Heart right ventricle (tissue), 16 donors: Measurements from ENCODE around the gene EVX2. TPM values are rescaled to one million over a fixed set of nuclear protein-coding genes. Genes with fewer than 3 reads are reported as not detected.
A peak's percentile ranks its signal among the peaks of the same experiment; 100 is the strongest.

ENCODE experiments used
- ATAC-seq, 8 donors: fragments of 200-7000 bp; cut with Tn5 transposase; one replicate each; pipeline ENCODE4 v1.9.1; 2020; ENCODE audit warnings: mild to moderate bottlenecking in 8 of 8, moderate library complexity in 8 of 8, moderate number of reproducible peaks in 1 of 8
- DNase-seq, 2 donors: peaks; one replicate each; pipeline ENCODE4 v3.0.0-alpha.2; 2020
- H3K27ac ChIP-seq, 10 donors: fragments of 200-600 bp; sonication (generic) in 2 of 10; one replicate each; pipeline versions ENCODE4 v1.5.0 to v1.8.0; 2020 to 2022; ENCODE audit warnings: mild to moderate bottlenecking in 3 of 10
- H3K27me3 ChIP-seq, 7 donors: fragments of 200-600 bp; one replicate each; pipeline ENCODE4 v1.8.0; 2021 to 2022; ENCODE audit warnings: mild to moderate bottlenecking in 2 of 7
- H3K36me3 ChIP-seq, 9 donors: fragments of 200-600 bp; sonication (generic) in 1 of 9; one replicate each; pipeline versions ENCODE4 v1.5.0 to v1.8.0; 2020 to 2022; ENCODE audit warnings: mild to moderate bottlenecking in 2 of 9
- H3K4me1 ChIP-seq, 9 donors: fragments of 200-600 bp; sonication (generic) in 1 of 9; one replicate each; pipeline versions ENCODE4 v1.5.0 to v1.8.0; 2020 to 2022; ENCODE audit warnings: mild to moderate bottlenecking in 4 of 9
- H3K4me3 ChIP-seq, 10 donors: fragments of 200-600 bp; sonication (generic) in 2 of 10; one replicate each; pipeline versions ENCODE4 v1.5.0 to v1.8.0; 2020 to 2022; ENCODE audit warnings: mild to moderate bottlenecking in 7 of 10, moderate library complexity in 2 of 10
- H3K9me3 ChIP-seq, 11 donors: fragments of 200-600 bp in 10 of 11; sonication (generic) in 2 of 11; one replicate each; pipeline versions ENCODE4 v1.5.0 to v1.8.0; 2013 to 2022; ENCODE audit warnings: mild to moderate bottlenecking in 2 of 11, control low read depth in 1 of 11, moderate library complexity in 1 of 11
- CTCF ChIP-seq, 9 donors: fragments of 200-600 bp; sonication (generic) in 2 of 9; IDR thresholded peaks; one replicate each; pipeline versions ENCODE4 v1.5.0 to v1.8.0; 2021 to 2022; ENCODE audit warnings: antibody characterized with exemption in 9 of 9, mild to moderate bottlenecking in 5 of 9, moderate library complexity in 1 of 9
- WGBS, 2 donors: extraction: QIAGEN DNeasy Blood & Tissue Kit; methylation state at CpG; one replicate each; pipeline ENCODE4 v1.1.7; 2013; ENCODE audit warnings: inconsistent platforms in 1 of 2; 5-methylcytosine and 5-hydroxymethylcytosine counted together
- intact Hi-C, 10 donors: fragments of 100-400 bp; cut with DNase I; formaldehyde crosslinking; loops; one replicate each; pipeline versions ENCODE4 v1.11.1 to v1.14.2; 2022
- polyA plus RNA-seq, 2 donors: library from polyadenylated mRNA; stranded (reverse); fragments of 200-250 nt; gene quantifications; one replicate each; pipeline ENCODE4 v1.2.3, GENCODE V29; 2013
- total RNA-seq, 10 donors: library from RNA; stranded (reverse); fragmentation: NEBNext Ultra II Directional in 3 of 10; extraction: Animal tissue kit (Norgen Biotek cat#: 25700) in 3 of 10; gene quantifications; one replicate each; pipeline versions ENCODE4 v1.2.1 to v1.2.4, GENCODE V29; 2021 to 2023
- donor health status: Arrhythmogenic right ventricular cardiomyopathy.
- donor health status: ischemic (EF 13 %, LVEDD 7.1; RV severe dilation, severe dysfunction).
- donor health status: healthy with polysubstance abuse.
- donor health status: DM: no; HTN: yes; CAD: no.
- donor health status: DM: no; HTN: no; CAD: no.
- donor health status: ischemic (EF 25% LVEDD 6.9; RV normal size, moderate dysfunction).
- donor health status: ischemic (EF 25% LVEDD 5.7; RV mildly dilated, moderate dysfunction).
- donor health status: healthy.
- donor health status: DM: yes; HTN: yes; CAD: no.
- donor health status: Ischemic cardiomyopathy.
- donor health status: ischemic (EF 35%, LVEDD 5.7; RV mildly dilated, moderate dysfunction).
- donor health status: nonischemic (EF 11% LVEDD 7.7; RV severe dilation, severe dysfunction).
- donor health status: DM: yes; HTN: yes; CAD: no.
- donor health status: PGD.
- donor health status: ischemic (EF 29% LVEDD 5.4; RV normal size, mild dysfunction).
- donor health status: nonischemic (EF 23%, LVEDD 6.1; RV moderate dilation, normal function).

EVX2 gene
- total and polyA plus RNA-seq, 12 donors, result not detected

GRCh38 chr2:176124110-176124946, 40.6 kb upstream of the EVX2 start:
- H3K27me3 ChIP-seq, result peaks cover 62 to 100% (median 99%) of the 10 kb centered on the region in 7 donors
- intact Hi-C loops, result loop anchor here in 6 of 10 donors (5.0 to 10.0 kb wide), 3 partner anchors 690 to 1023 kb away; no protein-coding TSS in a partner anchor
- DNase-seq, result no peak
- WGBS, 2 donors, result 9 to 16% methylated on average over 34 of the region's 34 CpGs
- no peak for TF ChIP-seq CTCF (IDR thresholded peaks at IDR 0.05)
- peaks cover 0 to 38% (median 25%) of the 10 kb centered on the region in 9 donors for H3K4me1 ChIP-seq
- no peak for ATAC-seq
- no peaks in the 10 kb centered on the region for H3K36me3 ChIP-seq
- H3K4me3 ChIP-seq, result no peak overlapping the region
- no peak overlapping the region for H3K27ac ChIP-seq
- H3K9me3 ChIP-seq, result no peaks in the 10 kb centered on the region

- intact Hi-C loops, result loop anchor here in 7 of 10 donors (2.0 to 10.0 kb wide), 4 partner anchors 55 to 1024 kb away; no protein-coding TSS in a partner anchor
- TF ChIP-seq CTCF (IDR thresholded peaks at IDR 0.05), result no peak
- 4 to 8% methylated on average over 40 of the region's 40 CpGs for WGBS, 2 donors
- ATAC-seq (no peak), DNase-seq (no peak)
- H3K36me3 ChIP-seq, result no peaks in the 10 kb centered on the region
- H3K27ac ChIP-seq, result no peak overlapping the region
- peaks cover 62 to 100% (median 99%) of the 10 kb centered on the region in 7 donors for H3K27me3 ChIP-seq
- peak overlapping the region in 8 of 10 donors; percentile 8 to 49 (median 37) for H3K4me3 ChIP-seq
- peaks cover 0 to 33% (median 22%) of the 10 kb centered on the region in 9 donors for H3K4me1 ChIP-seq
- no peaks in the 10 kb centered on the region for H3K9me3 ChIP-seq
Observed at GRCh38 chr2:176123411-176124109, 39.8 kb upstream of the EVX2 start.

GRCh38 chr2:176122683-176123410, 39.1 kb upstream of the EVX2 start, which contains the start of gene HOXD9:
Gene HOXD9, plus strand, starts transcription at chr2:176122719. Its CDS starts 50 bp downstream, at chr2:176122769.
- peaks cover 0 to 26% (median 20%) of the 10 kb centered on the region in 9 donors for H3K4me1 ChIP-seq
- no peak for TF ChIP-seq CTCF (IDR thresholded peaks at IDR 0.05)
- ATAC-seq (peak in 3 of 8 donors; percentile 38 to 61 (median 38)), DNase-seq (no peak)
- WGBS, 2 donors, result 1 to 2% methylated on average over 64 to 84 of the region's 84 CpGs
- H3K27ac ChIP-seq, result no peak within 1 kb of the TSS
- H3K27me3 ChIP-seq, result peaks cover 64 to 100% (median 99%) of the 10 kb centered on the region in 7 donors
- no peaks in the 10 kb centered on the region for H3K36me3 ChIP-seq
- intact Hi-C loops, result loop anchor here in 7 of 10 donors (2.0 to 10.0 kb wide), 4 partner anchors 54 to 1024 kb away; no protein-coding TSS in a partner anchor
- H3K4me3 ChIP-seq, result peak within 1 kb of the TSS; percentile 8 to 49 (median 36)
- H3K9me3 ChIP-seq, result no peaks in the 10 kb centered on the region
